ENCODE results near the gene LCNL1. TPM values are rescaled to one million over a fixed set of nuclear protein-coding genes. Genes with fewer than 3 reads are reported as not detected.
A peak's percentile ranks its signal among the peaks of the same experiment; 100 is the strongest.
"Not testable (repeated sequence)": the region's sequence is repeated elsewhere in the genome, so short reads cannot be mapped to it uniquely, and the experiment has no call there.

The LCNL1 gene
- polyA plus RNA-seq, 3 donors = 0.14 to 0.40 (median 0.39) TPM

DNA sequence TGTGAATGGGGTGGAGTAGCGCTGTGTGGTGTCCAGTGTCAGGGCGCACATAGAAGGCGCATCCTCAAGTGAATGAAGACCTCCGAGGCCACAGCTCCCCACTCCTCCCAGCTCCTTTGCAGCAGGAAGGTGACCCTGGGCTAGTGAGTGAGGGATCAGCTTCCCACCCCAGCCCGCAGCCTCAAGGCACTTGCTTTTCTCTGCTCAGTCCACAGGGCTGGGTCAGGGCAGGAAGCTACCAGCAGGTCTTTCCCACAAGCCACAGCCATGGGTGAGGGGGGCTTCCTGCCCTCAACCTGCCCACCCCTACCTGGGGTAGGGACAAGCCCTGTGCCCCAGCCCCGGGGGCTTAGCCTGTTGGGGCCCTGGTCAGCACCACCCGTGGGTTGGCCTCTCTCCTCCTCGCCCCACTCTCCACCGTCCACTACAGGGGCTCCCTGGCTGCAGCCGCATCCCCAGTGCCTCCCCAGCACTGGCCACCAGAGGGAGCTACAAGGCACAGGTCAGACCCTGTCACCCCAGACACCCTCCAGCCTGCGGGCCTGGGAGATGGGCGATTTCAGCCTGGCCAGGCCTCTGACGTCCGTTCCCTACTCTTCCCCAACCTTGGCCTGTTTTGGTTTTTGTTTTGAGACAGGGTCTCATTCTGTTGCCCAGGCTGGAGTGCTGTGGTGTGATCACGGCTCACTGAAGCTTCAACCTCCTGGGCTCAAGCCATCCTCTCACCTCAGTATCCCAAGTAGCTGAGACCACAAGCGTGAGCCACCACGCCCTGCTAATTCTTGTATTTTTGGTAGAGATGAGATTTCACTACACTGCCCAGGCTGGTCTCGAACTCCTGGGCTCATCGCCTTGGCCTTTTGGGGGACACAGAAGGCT is 46.5 kb downstream of the LCNL1 start:
- DNase-seq (ENCODE audit: extremely low read depth in 1 of 11, low read depth in 9 of 11, low spot score in 4 of 11) = no peak

- no peak for DNase-seq (ENCODE audit: extremely low read depth in 1 of 11, low read depth in 9 of 11, low spot score in 4 of 11)
These were observed 47.2 kb downstream of the LCNL1 start for GRCh38 chr9:137030006-137030405.

DNA sequence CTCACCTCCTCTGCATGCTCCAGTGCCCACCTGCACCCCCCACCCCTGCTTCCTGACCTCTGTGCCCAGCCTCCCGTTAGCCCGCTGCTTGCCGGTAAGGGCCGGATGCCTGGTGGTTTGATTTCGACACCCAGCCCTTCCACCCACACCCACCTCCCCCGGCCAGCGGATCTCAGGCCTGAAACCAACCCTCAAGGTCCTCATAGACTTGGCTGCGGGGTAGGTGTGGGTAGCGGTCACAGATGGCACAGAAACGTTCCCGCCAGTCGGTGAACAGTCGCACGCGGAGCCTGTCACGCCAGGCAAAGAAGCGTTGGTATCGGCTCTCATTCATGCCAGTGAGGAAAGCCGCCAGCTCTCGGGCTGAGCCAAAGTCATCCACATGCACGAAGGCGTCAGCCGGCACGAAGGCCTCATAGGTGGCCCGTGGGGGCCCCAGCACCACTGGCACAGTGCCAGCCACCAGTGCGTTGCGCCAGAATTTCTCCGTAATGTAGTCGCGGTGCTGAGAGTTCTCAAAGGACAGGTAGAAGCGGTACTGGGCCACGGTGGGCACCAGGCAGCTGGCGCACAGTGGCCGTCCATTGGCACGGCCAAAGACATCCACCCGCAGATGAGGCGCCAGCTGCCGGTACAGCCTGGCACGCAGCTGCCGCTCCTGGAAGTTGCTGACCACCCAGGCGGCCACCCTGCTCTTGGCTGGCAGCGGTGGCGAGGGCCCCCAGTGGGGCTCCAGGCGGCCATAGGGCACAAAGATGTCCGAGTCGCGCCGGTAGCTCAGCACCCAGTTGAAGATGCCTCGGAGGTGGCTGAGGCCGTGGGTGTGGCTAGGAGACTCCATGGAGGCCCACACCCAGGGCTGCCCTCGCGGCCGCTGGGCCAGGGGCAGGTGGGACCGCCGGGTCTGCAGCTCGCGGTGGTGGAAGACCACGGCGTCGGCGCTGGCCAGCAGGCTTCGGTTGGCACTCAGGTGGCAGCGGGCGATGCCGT is 48.0 kb downstream of the LCNL1 start:
- no peak for DNase-seq (ENCODE audit: extremely low read depth in 1 of 11, low read depth in 9 of 11, low spot score in 4 of 11)

DNA sequence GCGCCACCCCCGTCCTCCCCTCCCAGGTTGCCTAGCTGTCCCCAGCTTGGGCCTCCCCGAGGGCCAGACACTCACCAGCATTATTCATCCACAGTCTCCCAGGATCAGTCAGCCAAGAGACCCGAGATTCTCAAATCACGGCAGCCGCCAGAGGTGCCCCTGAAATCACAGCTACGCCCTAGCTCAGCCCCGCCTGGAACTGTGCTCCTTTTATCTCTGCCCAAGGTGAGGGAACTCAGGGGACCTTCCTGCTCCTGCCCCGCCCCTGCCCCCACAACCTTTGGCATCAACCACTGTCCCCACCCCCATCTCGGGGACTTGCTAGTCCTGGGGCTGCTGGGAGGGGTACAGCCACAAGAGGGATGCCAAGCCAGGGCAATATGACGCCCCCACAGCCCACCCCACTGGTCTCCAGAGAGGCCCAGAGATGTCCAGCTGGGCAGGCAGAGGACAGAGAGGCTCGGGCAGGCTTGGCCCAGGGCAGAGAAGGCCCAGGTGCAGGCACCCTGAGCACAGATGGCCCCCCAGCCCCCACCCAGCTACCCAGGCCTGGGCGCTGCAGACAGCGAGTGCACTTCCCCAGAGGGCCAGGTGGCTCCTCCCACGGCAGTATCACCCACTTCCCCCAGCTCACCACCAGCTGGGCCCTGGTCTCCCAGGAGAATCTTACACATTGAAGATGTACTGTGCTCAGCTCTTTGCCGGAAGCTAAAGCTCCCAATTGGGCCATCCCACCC is 49.3 kb downstream of the LCNL1 start, which contains the start of gene FUT7:
Gene FUT7 (minus strand): TSS at position 185 of the 737 bp plus-strand sequence. CDS start 97 bp downstream, at position 88.
- no peak for DNase-seq (ENCODE audit: extremely low read depth in 1 of 11, low read depth in 9 of 11, low spot score in 4 of 11)

GRCh38 chr9:137032858-137033257 is 50.1 kb downstream of the LCNL1 start:
- no peak for DNase-seq (ENCODE audit: extremely low read depth in 1 of 11, low read depth in 9 of 11, low spot score in 4 of 11)

- DNase-seq (ENCODE audit: extremely low read depth in 1 of 11, low read depth in 9 of 11, low spot score in 4 of 11) = not testable (repeated sequence)
These were observed 50.7 kb downstream of the LCNL1 start for GRCh38 chr9:137033481-137033880.

DNA sequence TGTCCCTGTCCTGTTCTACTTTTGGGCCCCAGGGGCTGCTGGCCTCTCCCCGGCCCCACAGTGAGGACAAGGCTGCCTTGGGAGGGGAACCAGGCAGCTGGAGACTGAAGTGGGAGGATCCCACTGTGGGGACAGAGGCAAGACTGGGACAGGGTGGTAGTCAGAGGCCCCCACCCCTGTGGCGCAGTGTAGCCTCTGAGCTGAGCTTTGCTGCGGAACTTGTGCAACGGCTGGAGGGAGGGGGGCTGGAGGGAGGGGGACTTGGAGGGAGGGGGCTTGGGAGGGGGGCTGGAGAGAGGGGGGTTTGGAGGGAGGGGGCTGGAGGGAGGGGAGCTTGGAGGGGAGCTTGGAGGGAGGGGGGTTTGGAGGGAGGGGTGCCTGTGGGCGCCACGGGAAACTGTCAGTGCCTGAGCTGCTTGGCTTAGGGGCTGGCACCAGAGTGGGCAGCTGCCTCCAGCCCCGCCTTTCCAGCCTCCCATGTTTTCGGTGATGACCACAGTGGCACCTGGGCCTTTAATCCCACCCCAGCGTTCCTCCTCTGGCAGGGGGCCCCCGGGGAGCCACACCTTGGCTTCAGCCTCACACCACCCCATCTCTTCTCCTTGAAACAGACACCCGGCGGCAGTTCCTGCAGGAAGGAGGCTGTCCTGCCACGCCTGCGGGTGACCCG is 51.4 kb downstream of the LCNL1 start:
- no peak for DNase-seq (ENCODE audit: extremely low read depth in 1 of 11, low read depth in 9 of 11, low spot score in 4 of 11)

- peak in 5 of 11 donors; percentile 72 to 75 (median 72) for DNase-seq (ENCODE audit: extremely low read depth in 1 of 11, low read depth in 9 of 11, low spot score in 4 of 11)
These were observed 52.1 kb downstream of the LCNL1 start for GRCh38 chr9:137034709-137035506.

Other genes starting within 250 kb of the LCNL1 start
- 1 to 10 TPM in 2 of 3 donors, under 1 TPM in 1; 0.95 to 2.8 (median 2.5) TPM for gene LCN10, start 240.1 kb upstream of the LCNL1 start, polyA plus RNA-seq (ENCODE audit: insufficient read length in 3 of 3)
- not detected for gene LCN6, start 234.5 kb upstream of the LCNL1 start, polyA plus RNA-seq (ENCODE audit: insufficient read length in 3 of 3)
- gene LCN8, start 224.8 kb upstream of the LCNL1 start, polyA plus RNA-seq (ENCODE audit: insufficient read length in 3 of 3) = under 1 TPM in 2 of 3 donors, not detected in 1; 0.14 to 0.26 TPM
- under 1 TPM in 2 of 3 donors, not detected in 1; 0.06 to 0.16 TPM for gene LCN15, start 218.5 kb upstream of the LCNL1 start, polyA plus RNA-seq (ENCODE audit: insufficient read length in 3 of 3)
- 10 to 100 TPM; 53.5 to 81.8 (median 70.3) TPM for gene TMEM141, start 191.6 kb upstream of the LCNL1 start, polyA plus RNA-seq (ENCODE audit: insufficient read length in 3 of 3)
- gene CCDC183, start 186.7 kb upstream of the LCNL1 start, polyA plus RNA-seq (ENCODE audit: insufficient read length in 3 of 3) = 1 to 10 TPM; 3.1 to 7.4 (median 5.8) TPM
- gene RABL6, start 175.0 kb upstream of the LCNL1 start, polyA plus RNA-seq (ENCODE audit: insufficient read length in 3 of 3) = 10 to 100 TPM; 59.2 to 79.6 (median 70.5) TPM
- 1 to 10 TPM in 2 of 3 donors, under 1 TPM in 1; 0.64 to 1.7 (median 1.5) TPM for gene AJM1, start 140.5 kb upstream of the LCNL1 start, polyA plus RNA-seq (ENCODE audit: insufficient read length in 3 of 3)
- 100 to 1,000 TPM in 1 of 3 donors, 10 to 100 TPM in 2; 63.4 to 111 (median 93.7) TPM for gene PHPT1, start 133.6 kb upstream of the LCNL1 start, polyA plus RNA-seq (ENCODE audit: insufficient read length in 3 of 3)
- 10 to 100 TPM in 1 of 3 donors, 1 to 10 TPM in 2; 4.8 to 10.9 (median 9.9) TPM for gene MAMDC4, start 130.6 kb upstream of the LCNL1 start, polyA plus RNA-seq (ENCODE audit: insufficient read length in 3 of 3)
- 100 to 1,000 TPM; 322 to 427 (median 394) TPM for gene EDF1, start 116.7 kb upstream of the LCNL1 start, polyA plus RNA-seq (ENCODE audit: insufficient read length in 3 of 3)
- gene TRAF2, start 96.5 kb upstream of the LCNL1 start, polyA plus RNA-seq (ENCODE audit: insufficient read length in 3 of 3) = 10 to 100 TPM; 10.2 to 15.9 (median 14.7) TPM
- 10 to 100 TPM; 33.7 to 58.7 (median 54.3) TPM for gene FBXW5, start 38.3 kb upstream of the LCNL1 start, polyA plus RNA-seq (ENCODE audit: insufficient read length in 3 of 3)
- 1 to 10 TPM in 1 of 3 donors, under 1 TPM in 2; 0.44 to 1.4 (median 0.57) TPM for gene C8G, start 37.8 kb upstream of the LCNL1 start, polyA plus RNA-seq (ENCODE audit: insufficient read length in 3 of 3)
- 10 to 100 TPM; 17.8 to 47.3 (median 24.5) TPM for gene LCN12, start 30.7 kb upstream of the LCNL1 start, polyA plus RNA-seq (ENCODE audit: insufficient read length in 3 of 3)
- gene PTGDS, start 5.5 kb upstream of the LCNL1 start, polyA plus RNA-seq (ENCODE audit: insufficient read length in 3 of 3) = 100 to 1,000 TPM in 1 of 3 donors, 10 to 100 TPM in 2; 42.1 to 113 (median 66.3) TPM
- gene PAXX, start 9.4 kb downstream of the LCNL1 start, polyA plus RNA-seq (ENCODE audit: insufficient read length in 3 of 3) = 10 to 100 TPM; 23.7 to 40.2 (median 39.3) TPM
- gene CLIC3, start 13.6 kb downstream of the LCNL1 start, polyA plus RNA-seq (ENCODE audit: insufficient read length in 3 of 3) = under 1 TPM; 0.37 to 0.75 (median 0.39) TPM
- 10 to 100 TPM; 43.4 to 66.6 (median 61.6) TPM for gene ABCA2, start 45.2 kb downstream of the LCNL1 start, polyA plus RNA-seq (ENCODE audit: insufficient read length in 3 of 3)
- gene FUT7, start 49.1 kb downstream of the LCNL1 start, polyA plus RNA-seq (ENCODE audit: insufficient read length in 3 of 3) = under 1 TPM; 0.07 to 0.15 (median 0.12) TPM
- 10 to 100 TPM; 12.9 to 38.4 (median 31.5) TPM for gene NPDC1, start 63.2 kb downstream of the LCNL1 start, polyA plus RNA-seq (ENCODE audit: insufficient read length in 3 of 3)
- 1 to 10 TPM; 4.3 to 5.3 (median 4.7) TPM for gene ENTPD2, start 71.1 kb downstream of the LCNL1 start, polyA plus RNA-seq (ENCODE audit: insufficient read length in 3 of 3)
- gene SAPCD2, start 87.6 kb downstream of the LCNL1 start, polyA plus RNA-seq (ENCODE audit: insufficient read length in 3 of 3) = 1 to 10 TPM; 6.6 to 9.2 (median 6.8) TPM
- gene UAP1L1, start 94.5 kb downstream of the LCNL1 start, polyA plus RNA-seq (ENCODE audit: insufficient read length in 3 of 3) = 1 to 10 TPM; 4.9 to 9.2 (median 5.7) TPM
- 10 to 100 TPM; 46.1 to 62.1 (median 55.3) TPM for gene MAN1B1, start 104.0 kb downstream of the LCNL1 start, polyA plus RNA-seq (ENCODE audit: insufficient read length in 3 of 3)
- gene DPP7, start 131.7 kb downstream of the LCNL1 start, polyA plus RNA-seq (ENCODE audit: insufficient read length in 3 of 3) = 10 to 100 TPM; 15.2 to 30.6 (median 24.7) TPM
- gene GRIN1, start 156.2 kb downstream of the LCNL1 start, polyA plus RNA-seq (ENCODE audit: insufficient read length in 3 of 3) = under 1 TPM in 1 of 3 donors, not detected in 2; 0.34 TPM
- under 1 TPM in 1 of 3 donors, not detected in 2; 0.14 TPM for gene LRRC26, start 187.1 kb downstream of the LCNL1 start, polyA plus RNA-seq (ENCODE audit: insufficient read length in 3 of 3)
- gene TMEM210, start 189.1 kb downstream of the LCNL1 start, polyA plus RNA-seq (ENCODE audit: insufficient read length in 3 of 3) = not detected
- gene ANAPC2, start 205.6 kb downstream of the LCNL1 start, polyA plus RNA-seq (ENCODE audit: insufficient read length in 3 of 3) = 10 to 100 TPM; 35.5 to 56.7 (median 49.2) TPM
- gene SSNA1, start 205.7 kb downstream of the LCNL1 start, polyA plus RNA-seq (ENCODE audit: insufficient read length in 3 of 3) = 10 to 100 TPM; 36.9 to 62.9 (median 49.8) TPM
- 10 to 100 TPM; 14.8 to 17.3 (median 16.4) TPM for gene TPRN, start 217.7 kb downstream of the LCNL1 start, polyA plus RNA-seq (ENCODE audit: insufficient read length in 3 of 3)
- 10 to 100 TPM; 40.2 to 46.4 (median 42.7) TPM for gene TMEM203, start 222.7 kb downstream of the LCNL1 start, polyA plus RNA-seq (ENCODE audit: insufficient read length in 3 of 3)
- gene NDOR1, start 222.7 kb downstream of the LCNL1 start, polyA plus RNA-seq (ENCODE audit: insufficient read length in 3 of 3) = 10 to 100 TPM in 2 of 3 donors, 1 to 10 TPM in 1; 8.2 to 15.1 (median 14.2) TPM
- gene RNF208, start 239.2 kb downstream of the LCNL1 start, polyA plus RNA-seq (ENCODE audit: insufficient read length in 3 of 3) = 10 to 100 TPM in 2 of 3 donors, 1 to 10 TPM in 1; 6.0 to 13.3 (median 13.2) TPM
- gene CYSRT1, start 242.2 kb downstream of the LCNL1 start, polyA plus RNA-seq (ENCODE audit: insufficient read length in 3 of 3) = 10 to 100 TPM in 2 of 3 donors, 1 to 10 TPM in 1; 8.5 to 13.9 (median 12.8) TPM
- 10 to 100 TPM in 2 of 3 donors, 1 to 10 TPM in 1; 7.9 to 15.2 (median 12.0) TPM for gene RNF224, start 244.5 kb downstream of the LCNL1 start, polyA plus RNA-seq (ENCODE audit: insufficient read length in 3 of 3)
- 10 to 100 TPM in 2 of 3 donors, 1 to 10 TPM in 1; 5.0 to 13.8 (median 11.6) TPM for gene SLC34A3, start 247.9 kb downstream of the LCNL1 start, polyA plus RNA-seq (ENCODE audit: insufficient read length in 3 of 3)

All from renal cortex interstitium (tissue), 11 donors.